MM.1S (cell line): Measurements from ENCODE around the gene MTHFD1L.

ENCODE experiments used
- EZH2 ChIP-seq: fragments of 300-600 bp; sonication (generic); optimal IDR thresholded peaks from 2 replicates; pipeline ENCODE3; 2017; ENCODE audit warnings: low read depth, mild to moderate bottlenecking, antibody characterized with exemption, low read length, mixed read lengths
- EZH2phosphoT487 ChIP-seq: fragments of 300-600 bp; sonication (generic); IDR thresholded peaks from 2 replicates; pipeline ENCODE4 v1.6.1; 2018; ENCODE audit warnings: antibody characterized with exemption, low read length
- TF ChIP-seq, protein P1 (sequence below): fragments of 300-600 bp; sonication (generic); IDR thresholded peaks from 2 replicates; pipeline ENCODE4 v1.5.1; 2016; ENCODE audit warnings: antibody characterized with exemption, low read length, mixed read lengths

- TF ChIP-seq EZH2 (no peak), EZH2phosphoT487 (no peak)
- TF ChIP-seq, protein P1, sequence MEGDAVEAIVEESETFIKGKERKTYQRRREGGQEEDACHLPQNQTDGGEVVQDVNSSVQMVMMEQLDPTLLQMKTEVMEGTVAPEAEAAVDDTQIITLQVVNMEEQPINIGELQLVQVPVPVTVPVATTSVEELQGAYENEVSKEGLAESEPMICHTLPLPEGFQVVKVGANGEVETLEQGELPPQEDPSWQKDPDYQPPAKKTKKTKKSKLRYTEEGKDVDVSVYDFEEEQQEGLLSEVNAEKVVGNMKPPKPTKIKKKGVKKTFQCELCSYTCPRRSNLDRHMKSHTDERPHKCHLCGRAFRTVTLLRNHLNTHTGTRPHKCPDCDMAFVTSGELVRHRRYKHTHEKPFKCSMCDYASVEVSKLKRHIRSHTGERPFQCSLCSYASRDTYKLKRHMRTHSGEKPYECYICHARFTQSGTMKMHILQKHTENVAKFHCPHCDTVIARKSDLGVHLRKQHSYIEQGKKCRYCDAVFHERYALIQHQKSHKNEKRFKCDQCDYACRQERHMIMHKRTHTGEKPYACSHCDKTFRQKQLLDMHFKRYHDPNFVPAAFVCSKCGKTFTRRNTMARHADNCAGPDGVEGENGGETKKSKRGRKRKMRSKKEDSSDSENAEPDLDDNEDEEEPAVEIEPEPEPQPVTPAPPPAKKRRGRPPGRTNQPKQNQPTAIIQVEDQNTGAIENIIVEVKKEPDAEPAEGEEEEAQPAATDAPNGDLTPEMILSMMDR, result no peak
These were observed 208.2 kb downstream of the MTHFD1L start for GRCh38 chr6:151073701-151074100.
